Astrocyte of the cerebellum (primary cell): ENCODE measurements around the gene SLC44A4.

Experiments used
- DNase-seq: peaks from one replicate; pipeline ENCODE4 v3.0.0-alpha.2; 2011; ENCODE audit warnings: low read depth
- H3K4me3 ChIP-seq: 2 replicates; pipeline ENCODE4 v1.5.1; 2011; ENCODE audit warnings: mild to moderate bottlenecking, low read depth, low read length, moderate library complexity
- CTCF ChIP-seq: IDR thresholded peaks from 2 replicates; pipeline ENCODE4 v1.5.1; 2012; ENCODE audit warnings: low read length, low read depth, moderate library complexity, mild to moderate bottlenecking; ENCODE audit errors: missing control alignments
- in situ Hi-C: cut with HindIII; loops from 2 replicates; pipeline ENCODE4 v1.10.0; 2017; ENCODE audit warnings: low sequenced_read_pairs

The SLC44A4 gene

GRCh38 chr6:31887173-31888007, 8.6 kb upstream of the SLC44A4 start:
- no peak overlapping the region for H3K4me3 ChIP-seq
- DNase-seq = no peak
- in situ Hi-C loops = no loop called here
- TF ChIP-seq CTCF = no peak

GRCh38 chr6:31886541-31886991, 7.8 kb upstream of the SLC44A4 start:
- no peak for TF ChIP-seq CTCF
- in situ Hi-C loops = no loop called here
- H3K4me3 ChIP-seq = no peak overlapping the region
- DNase-seq = no peak

- no peak for TF ChIP-seq CTCF
- no peak overlapping the region for H3K4me3 ChIP-seq
- DNase-seq = no peak
- in situ Hi-C loops = no loop called here
These were observed 5.8 kb upstream of the SLC44A4 start for GRCh38 chr6:31884528-31885035.

GRCh38 chr6:31883676-31884075, 4.9 kb upstream of the SLC44A4 start:
- TF ChIP-seq CTCF = no peak
- in situ Hi-C loops = no loop called here

GRCh38 chr6:31882344-31882743, 3.5 kb upstream of the SLC44A4 start:
- H3K4me3 ChIP-seq = no peak overlapping the region
- TF ChIP-seq CTCF = no peak
- in situ Hi-C loops = no loop called here
- DNase-seq = no peak

More at GRCh38 chr6:31883676-31884075, 4.9 kb upstream of the SLC44A4 start:
- H3K4me3 ChIP-seq = no peak overlapping the region
- no peak for DNase-seq

GRCh38 chr6:31881136-31881859, 2.5 kb upstream of the SLC44A4 start:
- DNase-seq = no peak
- no peak for TF ChIP-seq CTCF
- in situ Hi-C loops = no loop called here
- no peak overlapping the region for H3K4me3 ChIP-seq
